Tibial nerve (tissue), 3 donors: Measurements from ENCODE around the gene BUB1.
"Not testable (repeated sequence)": the region's sequence is repeated elsewhere in the genome, so short reads cannot be mapped to it uniquely, and the experiment has no call there.

Source experiments
- POLR2A ChIP-seq, 2 donors: fragments of 450-650 bp; IDR thresholded peaks; one replicate each; pipeline ENCODE4 v1.6.1; 2017; ENCODE audit warnings: antibody characterized with exemption in 2 of 2, mild to moderate bottlenecking in 2 of 2, moderate library complexity in 2 of 2
- TF ChIP-seq, protein P1 (sequence below), 5 experiments: fragments of 200-600 bp in 3 of 5; fragments of 450-650 bp in 2 of 5; sonication (generic) in 3 of 5; IDR thresholded peaks; one replicate each; pipeline ENCODE4 v1.5.1; 2016 to 2019; ENCODE audit warnings: antibody characterized with exemption in 5 of 5, mild to moderate bottlenecking in 3 of 5, moderate library complexity in 2 of 5

DNA sequence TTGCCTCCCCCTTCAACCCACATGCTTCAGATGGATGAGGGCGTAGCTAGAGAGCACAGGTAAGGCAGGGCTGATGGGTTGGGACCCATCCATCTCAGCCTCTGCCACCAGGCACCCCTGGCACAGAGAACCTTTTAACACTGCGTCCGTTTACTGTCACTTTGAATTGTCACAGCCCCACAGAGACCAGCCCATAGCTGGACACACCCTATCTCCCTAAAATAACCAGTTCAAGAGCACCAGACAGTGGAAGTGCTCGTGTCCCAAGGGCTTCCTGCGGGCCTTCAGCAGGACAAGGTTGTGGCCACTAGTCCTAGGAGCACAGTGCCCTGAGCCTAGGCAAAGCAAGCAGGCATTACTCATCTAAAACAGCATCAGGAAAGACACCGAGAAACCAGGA is 20.4 kb upstream of the BUB1 start:
- TF ChIP-seq POLR2A (IDR thresholded peaks at IDR 0.05), result not testable (repeated sequence)
- TF ChIP-seq, protein P1, sequence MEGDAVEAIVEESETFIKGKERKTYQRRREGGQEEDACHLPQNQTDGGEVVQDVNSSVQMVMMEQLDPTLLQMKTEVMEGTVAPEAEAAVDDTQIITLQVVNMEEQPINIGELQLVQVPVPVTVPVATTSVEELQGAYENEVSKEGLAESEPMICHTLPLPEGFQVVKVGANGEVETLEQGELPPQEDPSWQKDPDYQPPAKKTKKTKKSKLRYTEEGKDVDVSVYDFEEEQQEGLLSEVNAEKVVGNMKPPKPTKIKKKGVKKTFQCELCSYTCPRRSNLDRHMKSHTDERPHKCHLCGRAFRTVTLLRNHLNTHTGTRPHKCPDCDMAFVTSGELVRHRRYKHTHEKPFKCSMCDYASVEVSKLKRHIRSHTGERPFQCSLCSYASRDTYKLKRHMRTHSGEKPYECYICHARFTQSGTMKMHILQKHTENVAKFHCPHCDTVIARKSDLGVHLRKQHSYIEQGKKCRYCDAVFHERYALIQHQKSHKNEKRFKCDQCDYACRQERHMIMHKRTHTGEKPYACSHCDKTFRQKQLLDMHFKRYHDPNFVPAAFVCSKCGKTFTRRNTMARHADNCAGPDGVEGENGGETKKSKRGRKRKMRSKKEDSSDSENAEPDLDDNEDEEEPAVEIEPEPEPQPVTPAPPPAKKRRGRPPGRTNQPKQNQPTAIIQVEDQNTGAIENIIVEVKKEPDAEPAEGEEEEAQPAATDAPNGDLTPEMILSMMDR (IDR thresholded peaks at IDR 0.05), result not testable (repeated sequence)
